DMS79 (cell line): Measurements from ENCODE around the gene TIMM17A.
A peak's percentile ranks its signal among the peaks of the same experiment; 100 is the strongest.
"Not testable (repeated sequence)": the region's sequence is repeated elsewhere in the genome, so short reads cannot be mapped to it uniquely, and the experiment has no call there.

Experiments used
- DNase-seq: peaks from one replicate; lab custom pipeline; 2025; lab: John Stamatoyannopoulos, UW

The TIMM17A gene

GRCh38 chr1:201940316-201940715 lies 15.0 kb upstream of the TIMM17A start:
- DNase-seq = not testable (repeated sequence)

GRCh38 chr1:201941420-201942128 lies 13.7 kb upstream of the TIMM17A start:
- DNase-seq = no peak

GRCh38 chr1:201942129-201942495 lies 13.2 kb upstream of the TIMM17A start:
- no peak for DNase-seq

- no peak for DNase-seq
Observed at GRCh38 chr1:201944002-201944401, 11.3 kb upstream of the TIMM17A start.

- no peak for DNase-seq
Observed at GRCh38 chr1:201944639-201945038, 10.7 kb upstream of the TIMM17A start.

GRCh38 chr1:201945157-201945556 lies 10.1 kb upstream of the TIMM17A start:
- no peak for DNase-seq

- no peak for DNase-seq
Observed at GRCh38 chr1:201945863-201946223, 9.5 kb upstream of the TIMM17A start.

- peak; percentile 49 for DNase-seq
Observed at GRCh38 chr1:201946224-201946908, 8.9 kb upstream of the TIMM17A start, which contains the start of gene LMOD1. LMOD1 (minus strand) TSS chr1:201946548; CDS start chr1:201946340, 208 bp downstream.

GRCh38 chr1:201947697-201948008 lies 7.7 kb upstream of the TIMM17A start:
- no peak for DNase-seq

GRCh38 chr1:201949491-201949890 lies 5.8 kb upstream of the TIMM17A start:
- no peak for DNase-seq

GRCh38 chr1:201954263-201955008 lies 867 bp upstream of the TIMM17A start:
- no peak for DNase-seq

GRCh38 chr1:201955729-201956143 lies 433 bp downstream of the TIMM17A start:
- no peak for DNase-seq

- no peak for DNase-seq
Observed at GRCh38 chr1:201958348-201958747, 3.0 kb downstream of the TIMM17A start.

- DNase-seq = not testable (repeated sequence)
Observed at GRCh38 chr1:201962382-201962781, 7.1 kb downstream of the TIMM17A start.

GRCh38 chr1:201964261-201964660 lies 9.0 kb downstream of the TIMM17A start:
- DNase-seq = no peak

GRCh38 chr1:201966171-201966570 lies 10.9 kb downstream of the TIMM17A start:
- no peak for DNase-seq

GRCh38 chr1:201968202-201968925 lies 13.1 kb downstream of the TIMM17A start:
- DNase-seq = no peak

GRCh38 chr1:201970334-201971159 lies 15.2 kb downstream of the TIMM17A start:
- no peak for DNase-seq

GRCh38 chr1:201982082-201982622 lies 26.8 kb downstream of the TIMM17A start:
- peak; percentile 7 for DNase-seq

- peak; percentile 45 for DNase-seq
Observed at GRCh38 chr1:201982623-201983379, 27.5 kb downstream of the TIMM17A start, which contains the start of gene RNPEP. RNPEP (plus strand) TSS chr1:201982648; CDS start chr1:201982667, 19 bp downstream.
